ENCODE results near the gene SLC35G6.

DNA sequence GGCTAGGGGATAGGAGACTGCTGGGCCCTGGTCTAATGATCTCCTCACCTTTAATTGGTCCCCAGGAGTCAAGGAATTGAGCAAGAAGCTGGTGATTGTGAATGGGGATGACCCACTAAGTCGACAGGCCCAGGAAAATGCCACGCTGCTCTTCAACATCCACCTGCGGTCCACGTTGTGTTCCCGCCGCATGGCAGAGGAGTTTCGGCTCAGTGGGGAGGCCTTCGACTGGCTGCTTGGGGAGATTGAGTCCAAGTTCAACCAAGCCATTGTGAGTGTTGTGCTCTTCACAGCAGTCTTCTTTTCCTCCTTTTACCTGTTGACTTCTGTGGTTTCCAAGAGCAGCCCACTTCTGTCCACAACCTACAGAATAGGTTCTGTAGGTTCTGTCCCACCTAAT lies 22.3 kb downstream of the SLC35G6 start:
- TF ChIP-seq POLR2A (IDR thresholded peaks at IDR 0.05; ENCODE audit: low read depth, low read length) (no peak), TAF1 (IDR thresholded peaks at IDR 0.05; ENCODE audit: borderline replicate concordance, low read depth, low read length) (no peak), POLR2AphosphoS5 (IDR thresholded peaks at IDR 0.05; ENCODE audit: low read depth, low read length) (no peak)
